Glutamatergic neuron (in vitro differentiated cells): ENCODE measurements around the gene ARHGEF33. TPM values are rescaled to one million over a fixed set of nuclear protein-coding genes. Genes with fewer than 3 reads are reported as not detected.
A peak's percentile ranks its signal among the peaks of the same experiment; 100 is the strongest.

Source experiments
- DNase-seq: peaks from one replicate; pipeline ENCODE4 v3.0.0; 2022
- H3K27ac Mint-ChIP-seq: one replicate; pipeline ENCODE4 v1.8.0; 2020; ENCODE audit warnings: mild to moderate bottlenecking, mixed read lengths, inconsistent platforms; ENCODE audit not compliant: unreplicated experiment
- H3K27me3 Mint-ChIP-seq: one replicate; pipeline ENCODE4 v1.8.0; 2020; ENCODE audit warnings: mild to moderate bottlenecking, moderate library complexity, mixed read lengths, inconsistent platforms; ENCODE audit not compliant: unreplicated experiment
- H3K36me3 Mint-ChIP-seq: one replicate; pipeline ENCODE4 v1.8.0; 2020; ENCODE audit warnings: mild to moderate bottlenecking, mixed read lengths, inconsistent platforms; ENCODE audit not compliant: unreplicated experiment
- H3K4me1 Mint-ChIP-seq: one replicate; pipeline ENCODE4 v1.8.0; 2020; ENCODE audit warnings: mild to moderate bottlenecking, low read depth, mixed read lengths, inconsistent platforms; ENCODE audit not compliant: unreplicated experiment
- H3K4me3 Mint-ChIP-seq: one replicate; pipeline ENCODE4 v1.8.0; 2020; ENCODE audit warnings: mild to moderate bottlenecking, mixed read lengths, inconsistent platforms; ENCODE audit not compliant: unreplicated experiment
- H3K9me3 Mint-ChIP-seq: one replicate; pipeline ENCODE4 v1.8.0; 2020; ENCODE audit warnings: mild to moderate bottlenecking, moderate library complexity, mixed read lengths, inconsistent platforms; ENCODE audit not compliant: unreplicated experiment
- CTCF ChIP-seq: fragments of 200-600 bp; sonication (generic); IDR thresholded peaks from one replicate; pipeline ENCODE4 v1.5.0; 2021; ENCODE audit not compliant: partially characterized antibody, unreplicated experiment
- total RNA-seq: library from RNA; stranded (reverse); fragmentation: NEBNext Ultra II Directional; extraction: Animal tissue kit (Norgen Biotek cat#: 25700); gene quantifications from one replicate; pipeline ENCODE4 v1.2.1, GENCODE V29; 2021; ENCODE audit not compliant: unreplicated experiment

Gene ARHGEF33
- total RNA-seq, 1 donor from 2014 or later = 1.1 TPM

DNA sequence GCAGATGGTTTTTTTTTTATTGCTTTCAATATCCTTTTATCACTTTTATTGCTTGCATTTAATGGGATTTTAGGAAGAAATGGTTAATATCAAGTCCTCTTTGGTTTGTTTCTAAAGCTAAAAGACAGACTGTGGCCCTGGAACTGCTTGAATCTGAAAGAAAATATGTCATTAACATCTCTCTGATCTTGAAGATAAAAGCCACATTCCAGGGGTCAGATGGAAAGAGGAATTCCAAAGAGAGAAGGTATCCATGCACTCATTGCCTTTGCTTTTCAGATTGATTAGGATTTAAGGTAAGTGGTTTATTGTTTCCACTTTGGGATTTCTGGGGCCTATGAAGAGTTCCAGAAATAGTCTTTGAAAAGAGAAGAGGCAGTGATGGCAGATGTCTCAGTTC lies 54.1 kb downstream of the ARHGEF33 start:
- no peaks in the 10 kb centered on the region for H3K27me3 Mint-ChIP-seq
- DNase-seq = no peak
- no peak overlapping the region for H3K4me3 Mint-ChIP-seq
- H3K36me3 Mint-ChIP-seq = no peaks in the 10 kb centered on the region
- TF ChIP-seq CTCF = no peak
- peaks cover 10% of the 10 kb centered on the region for H3K4me1 Mint-ChIP-seq
- H3K27ac Mint-ChIP-seq = no peak overlapping the region
- H3K9me3 Mint-ChIP-seq = no peaks in the 10 kb centered on the region

DNA sequence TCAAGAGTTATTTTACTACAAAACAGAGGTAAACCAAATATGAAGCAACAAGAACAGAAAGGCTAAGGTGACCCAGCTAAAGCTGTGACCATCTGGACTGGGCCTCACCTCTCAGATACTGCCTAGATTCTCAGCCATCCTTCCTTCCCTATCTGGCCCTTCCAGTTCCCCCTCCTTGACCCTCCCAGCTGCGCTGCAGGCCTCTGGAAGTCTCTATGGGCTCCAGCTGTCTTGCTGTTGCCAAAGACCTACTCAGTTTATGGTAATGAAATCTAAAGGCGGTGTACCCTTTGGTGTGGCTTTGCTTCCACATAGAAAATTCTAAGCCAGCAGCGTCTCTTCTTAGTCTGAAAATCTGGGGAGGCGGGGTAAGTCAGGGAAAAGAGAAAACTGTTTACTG lies 55.7 kb downstream of the ARHGEF33 start:
- Mint-ChIP-seq H3K9me3 (peaks cover 3% of the 10 kb centered on the region), H3K27ac (no peak overlapping the region), H3K4me1 (peaks cover 10% of the 10 kb centered on the region), H3K36me3 (no peaks in the 10 kb centered on the region), H3K4me3 (no peak overlapping the region), H3K27me3 (peaks cover 2% of the 10 kb centered on the region)
- peak; percentile 27 for DNase-seq
- no peak for TF ChIP-seq CTCF

- Mint-ChIP-seq H3K4me3 (no peak overlapping the region), H3K27me3 (peaks cover 2% of the 10 kb centered on the region), H3K36me3 (no peaks in the 10 kb centered on the region), H3K4me1 (peaks cover 10% of the 10 kb centered on the region), H3K9me3 (peaks cover 3% of the 10 kb centered on the region), H3K27ac (no peak overlapping the region)
- no peak for TF ChIP-seq CTCF
- no peak for DNase-seq
Measured at GRCh38 chr2:38945911-38946310, 56.2 kb downstream of the ARHGEF33 start.

DNA sequence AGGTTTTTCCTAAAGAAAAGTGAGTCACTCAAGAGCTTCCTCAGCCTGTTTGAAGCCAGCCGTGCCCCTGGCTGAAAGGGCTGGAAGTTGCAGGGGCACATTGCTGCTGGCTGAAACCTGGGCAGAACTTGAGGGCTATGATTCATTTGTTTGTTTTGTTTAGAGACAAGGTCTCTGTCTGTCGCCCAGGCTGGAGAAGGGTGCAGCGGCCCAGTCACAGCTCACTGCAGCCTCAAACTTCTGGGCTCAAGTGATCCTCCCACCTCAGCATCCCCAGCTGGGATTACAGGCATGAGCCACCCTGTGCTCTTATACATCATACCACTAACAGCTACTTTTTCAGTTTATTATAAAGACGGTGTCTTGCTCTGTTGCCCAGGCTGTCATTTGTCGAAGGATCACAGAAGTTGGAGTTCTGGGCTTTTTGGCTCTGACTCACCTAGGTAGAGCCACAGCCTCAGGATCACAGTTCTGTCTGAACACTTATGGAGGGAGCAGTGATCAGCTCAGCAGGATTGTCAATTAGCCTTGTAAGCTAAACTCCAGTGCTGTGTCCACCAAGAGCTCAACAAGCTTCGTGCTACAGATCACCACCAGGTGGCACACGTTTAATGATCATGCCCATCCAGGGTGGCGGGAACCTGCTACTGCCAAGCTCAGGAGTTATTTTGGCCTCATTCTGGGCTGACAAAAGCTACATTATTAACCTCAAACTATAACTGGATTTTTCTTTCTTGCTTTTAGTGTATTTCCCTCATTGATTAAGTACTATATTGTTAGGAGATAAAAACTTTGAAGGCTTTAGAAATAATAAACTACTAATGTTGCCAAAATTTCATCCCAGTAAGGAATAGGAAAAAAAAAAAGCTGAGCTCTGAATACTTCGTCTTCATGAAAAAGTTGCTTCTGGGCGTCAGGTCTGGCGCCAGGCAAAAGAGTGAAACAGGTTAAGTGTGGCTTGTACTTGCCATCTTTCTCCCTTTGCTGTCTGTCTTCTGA lies 57.9 kb downstream of the ARHGEF33 start:
- Mint-ChIP-seq H3K36me3 (no peaks in the 10 kb centered on the region), H3K27me3 (peaks cover 2% of the 10 kb centered on the region), H3K4me1 (peaks cover 10% of the 10 kb centered on the region), H3K27ac (no peak overlapping the region), H3K9me3 (peaks cover 3% of the 10 kb centered on the region), H3K4me3 (no peak overlapping the region)
- peak; percentile 78 for TF ChIP-seq CTCF
- peak; percentile 76 for DNase-seq

GRCh38 chr2:38948387-38948882 lies 58.8 kb downstream of the ARHGEF33 start:
- Mint-ChIP-seq H3K27me3 (peaks cover 2% of the 10 kb centered on the region), H3K4me3 (no peak overlapping the region), H3K27ac (no peak overlapping the region), H3K36me3 (no peaks in the 10 kb centered on the region), H3K9me3 (peaks cover 3% of the 10 kb centered on the region), H3K4me1 (peaks cover 10% of the 10 kb centered on the region)
- no peak for TF ChIP-seq CTCF
- no peak for DNase-seq
